Inferior parietal cortex (tissue), 1 donor: ENCODE measurements around the gene A2M.

Experiments
- DNase-seq: peaks from one replicate; pipeline ENCODE4 v3.0.0-alpha.2; 2016; ENCODE audit errors: extremely low spot score

A2M gene

GRCh38 chr12:9099552-9100190 lies 16.0 kb downstream of the A2M start:
- DNase-seq, result no peak

DNA sequence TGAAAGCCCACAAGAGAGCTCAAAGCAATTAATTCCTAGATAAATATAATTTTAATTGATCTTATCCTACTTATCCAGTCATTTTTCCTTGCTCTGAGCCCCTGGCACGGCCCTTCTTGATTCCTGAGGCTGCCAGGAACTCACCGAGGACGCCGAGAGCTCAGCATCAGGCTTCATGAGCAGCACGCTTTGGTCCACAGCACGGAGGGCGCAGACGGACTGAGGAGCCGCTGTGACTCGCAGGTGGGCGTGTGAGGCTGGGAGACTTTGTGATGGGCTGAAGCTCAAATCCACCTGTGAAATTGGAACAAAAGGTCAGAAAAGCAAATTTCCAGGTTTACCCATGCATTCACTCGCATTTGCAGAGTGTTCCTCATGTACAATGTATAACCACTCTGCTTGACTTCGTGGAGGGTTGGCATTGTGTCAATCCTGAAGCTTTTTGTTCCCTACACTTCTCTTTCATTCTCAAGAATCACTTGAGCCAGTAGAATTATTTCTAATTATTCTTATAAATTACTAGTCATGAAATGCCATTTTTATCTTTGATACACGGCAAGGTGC lies 17.2 kb downstream of the A2M start:
- DNase-seq, result no peak

GRCh38 chr12:9098115-9098452 lies 17.6 kb downstream of the A2M start:
- no peak for DNase-seq

- DNase-seq, result no peak
These were observed 19.0 kb downstream of the A2M start for GRCh38 chr12:9096563-9097176.

GRCh38 chr12:9095322-9095721 lies 20.4 kb downstream of the A2M start:
- no peak for DNase-seq

- DNase-seq, result no peak
These were observed 21.1 kb downstream of the A2M start for GRCh38 chr12:9094512-9095206.

DNA sequence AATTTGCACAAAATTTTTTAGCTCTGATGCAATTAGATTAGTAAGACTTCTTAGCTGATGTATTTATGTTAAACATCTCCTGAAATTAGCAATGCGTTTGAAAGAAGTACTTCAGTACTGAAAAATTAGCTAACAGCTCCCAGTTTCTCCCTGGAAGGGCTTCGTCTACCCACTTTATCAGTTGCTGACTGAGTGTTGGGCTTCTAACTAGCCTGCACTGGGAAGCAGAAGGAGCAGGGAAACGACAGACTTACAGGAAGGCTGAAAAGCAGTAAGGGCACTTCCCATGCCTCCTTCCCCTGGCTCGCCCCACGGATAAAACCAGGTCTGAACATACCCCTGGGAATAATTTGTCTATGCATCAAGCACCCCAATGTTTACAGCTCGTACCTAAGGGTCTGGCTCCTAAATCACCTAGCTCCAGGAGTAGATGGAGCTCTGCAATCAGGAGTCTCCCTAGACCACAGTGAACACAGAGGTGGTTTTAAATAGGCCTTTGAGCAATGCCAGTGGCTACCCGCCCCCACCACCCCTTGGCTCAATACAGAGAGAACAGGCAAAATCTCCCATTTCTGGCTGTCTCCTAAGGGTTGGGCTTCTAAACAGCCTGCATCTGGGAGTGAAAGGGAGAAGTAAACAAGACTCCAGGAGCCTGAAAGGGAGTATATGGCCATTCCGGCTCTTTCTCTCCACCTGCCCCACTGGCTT lies 23.7 kb downstream of the A2M start:
- no peak for DNase-seq

GRCh38 chr12:9090220-9090619 lies 25.5 kb downstream of the A2M start:
- DNase-seq, result no peak

DNA sequence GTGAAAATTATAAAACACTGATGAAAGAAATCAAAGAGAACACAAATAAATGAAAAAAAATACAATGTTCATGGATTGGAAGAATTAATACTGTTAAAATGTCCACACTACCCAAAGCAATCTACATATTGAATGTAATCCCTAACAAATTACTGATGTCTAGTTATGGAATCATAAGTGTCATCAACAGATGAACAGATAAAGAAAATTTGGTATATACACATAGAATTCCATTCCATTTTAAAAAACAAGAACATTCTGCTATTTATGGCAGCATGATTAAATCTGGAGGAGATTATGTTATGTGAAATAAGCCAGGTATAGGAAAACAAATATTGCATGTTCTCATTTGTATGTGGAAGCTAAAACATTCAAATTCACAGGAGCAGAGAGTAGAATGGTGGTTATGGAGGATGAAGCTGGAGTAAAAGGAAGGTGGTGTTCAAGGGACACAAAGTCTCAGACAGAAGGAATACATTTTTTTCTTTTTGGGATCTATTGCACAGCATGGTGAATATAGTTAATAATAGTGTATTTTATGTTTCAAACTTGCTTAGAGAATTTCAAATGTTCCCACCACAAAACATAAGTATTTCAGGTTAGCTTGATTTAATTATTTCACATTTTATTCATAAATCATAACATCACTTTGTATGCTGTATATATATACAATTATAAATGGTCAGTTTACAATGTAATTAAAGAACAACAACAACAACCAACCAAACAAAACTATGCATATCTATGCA lies 28.5 kb downstream of the A2M start:
- DNase-seq, result no peak

GRCh38 chr12:9086087-9086486 lies 29.6 kb downstream of the A2M start:
- no peak for DNase-seq

DNA sequence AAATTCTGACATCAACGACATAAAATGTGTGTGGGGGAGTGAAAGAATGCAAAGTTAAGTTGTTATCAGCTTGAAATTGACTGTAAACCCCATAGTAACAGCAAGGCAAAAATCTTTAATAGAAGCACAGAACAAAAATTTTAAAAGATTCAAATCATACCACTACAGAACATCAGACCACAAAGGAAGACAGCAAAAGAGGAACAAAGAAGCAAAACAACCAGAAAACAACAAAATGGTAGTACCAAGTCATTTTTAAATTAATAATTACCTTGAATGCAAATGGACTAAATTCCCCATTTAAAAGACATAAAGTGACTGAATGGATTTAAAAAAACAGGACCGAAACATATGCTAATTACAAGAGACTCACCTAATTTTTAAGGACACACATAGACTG lies 31.3 kb downstream of the A2M start:
- DNase-seq, result no peak

- DNase-seq, result no peak
These were observed 31.9 kb downstream of the A2M start for GRCh38 chr12:9083793-9084192.

DNA sequence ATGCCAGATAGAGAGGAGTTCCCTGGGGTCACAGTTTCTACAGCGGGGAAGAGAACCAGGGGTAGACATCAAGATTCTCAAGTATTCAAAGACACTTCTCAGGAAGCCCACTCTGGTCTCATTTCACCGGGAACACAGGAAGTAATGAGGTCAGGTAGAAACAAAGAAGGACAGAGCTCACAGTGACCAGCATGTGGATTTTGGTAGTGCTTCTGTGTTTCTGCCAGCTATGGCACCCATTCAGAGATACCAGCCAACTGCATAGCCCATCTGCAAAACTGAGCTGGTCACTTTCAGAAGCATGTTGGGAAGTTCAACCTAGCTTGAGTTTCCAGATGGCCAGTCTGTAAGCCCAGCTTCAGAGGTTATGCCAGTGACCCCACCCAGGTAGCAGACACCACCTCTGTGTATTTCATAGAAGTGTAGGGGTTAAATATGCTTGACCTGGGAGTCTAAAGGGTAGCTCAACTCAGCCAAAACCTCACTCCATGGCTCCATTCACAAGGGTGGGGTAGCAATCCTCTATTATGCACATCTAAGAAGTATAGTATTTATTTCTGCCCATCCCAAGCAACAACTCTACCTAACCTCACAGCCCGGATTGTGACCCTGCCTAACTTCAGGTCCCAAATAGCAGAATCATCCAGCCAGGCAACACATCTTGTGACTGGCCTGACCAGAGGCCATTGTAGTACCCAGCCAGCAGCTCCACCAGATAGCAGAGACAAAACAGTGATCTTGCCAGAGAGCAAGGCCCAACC lies 33.9 kb downstream of the A2M start:
- no peak for DNase-seq

DNA sequence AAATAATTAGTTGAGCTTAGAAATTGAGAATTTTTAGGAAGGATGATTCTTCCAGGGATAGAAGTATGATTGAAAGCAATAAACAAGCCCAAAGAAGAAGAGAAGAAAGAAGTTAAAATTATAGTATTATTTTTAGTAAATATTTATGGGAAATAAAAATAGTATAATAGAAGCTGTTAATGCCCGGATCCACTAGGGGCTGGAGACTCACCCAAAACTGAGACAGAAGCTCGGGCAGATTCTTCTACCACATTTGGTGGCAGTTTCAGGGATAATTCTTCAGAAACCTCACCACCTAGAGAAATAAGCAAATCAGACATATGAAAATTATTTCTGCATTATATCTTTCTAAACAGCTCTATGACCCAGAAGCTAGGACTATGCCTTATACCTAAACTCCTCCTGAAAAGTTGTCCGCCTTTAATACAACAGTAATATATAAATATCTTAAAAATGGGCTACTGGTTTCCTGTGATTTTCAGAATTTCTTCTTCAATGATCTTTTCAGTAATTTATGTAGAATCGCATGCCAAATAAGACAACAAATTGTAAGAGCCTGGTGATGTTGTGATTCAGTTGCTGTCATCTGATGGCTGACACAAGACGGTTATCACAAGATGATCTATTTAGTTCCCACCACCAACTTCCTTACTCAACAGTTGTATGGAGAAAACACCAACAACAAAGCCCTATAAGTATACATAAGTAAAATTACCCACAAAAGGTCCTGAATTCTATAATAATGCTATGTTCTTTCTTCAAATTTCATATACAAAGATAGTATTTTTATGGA lies 35.6 kb downstream of the A2M start:
- DNase-seq, result no peak

DNA sequence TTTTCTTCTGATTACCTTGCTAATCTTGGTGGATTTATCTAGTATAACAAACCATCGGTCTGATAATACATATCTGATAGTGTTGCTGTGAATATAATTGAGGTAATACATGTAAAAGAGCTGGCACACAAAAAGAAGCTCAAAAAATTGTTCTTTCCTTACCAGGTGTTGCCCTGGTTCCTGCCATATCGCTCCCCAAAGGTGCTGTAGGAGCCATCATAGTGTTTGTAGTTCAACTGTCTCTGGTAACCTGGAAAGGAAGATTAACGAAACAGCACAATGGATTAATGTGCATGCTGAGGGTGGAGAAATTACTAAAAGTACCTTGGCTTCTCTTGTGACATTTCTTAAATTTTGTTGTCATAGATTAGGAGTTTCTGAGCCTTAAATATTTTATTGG lies 36.6 kb downstream of the A2M start:
- no peak for DNase-seq

GRCh38 chr12:9077152-9078031 lies 38.3 kb downstream of the A2M start:
- no peak for DNase-seq

GRCh38 chr12:9076733-9077132 lies 39.0 kb downstream of the A2M start:
- no peak for DNase-seq

GRCh38 chr12:9075138-9075535 lies 40.6 kb downstream of the A2M start:
- DNase-seq, result no peak

DNA sequence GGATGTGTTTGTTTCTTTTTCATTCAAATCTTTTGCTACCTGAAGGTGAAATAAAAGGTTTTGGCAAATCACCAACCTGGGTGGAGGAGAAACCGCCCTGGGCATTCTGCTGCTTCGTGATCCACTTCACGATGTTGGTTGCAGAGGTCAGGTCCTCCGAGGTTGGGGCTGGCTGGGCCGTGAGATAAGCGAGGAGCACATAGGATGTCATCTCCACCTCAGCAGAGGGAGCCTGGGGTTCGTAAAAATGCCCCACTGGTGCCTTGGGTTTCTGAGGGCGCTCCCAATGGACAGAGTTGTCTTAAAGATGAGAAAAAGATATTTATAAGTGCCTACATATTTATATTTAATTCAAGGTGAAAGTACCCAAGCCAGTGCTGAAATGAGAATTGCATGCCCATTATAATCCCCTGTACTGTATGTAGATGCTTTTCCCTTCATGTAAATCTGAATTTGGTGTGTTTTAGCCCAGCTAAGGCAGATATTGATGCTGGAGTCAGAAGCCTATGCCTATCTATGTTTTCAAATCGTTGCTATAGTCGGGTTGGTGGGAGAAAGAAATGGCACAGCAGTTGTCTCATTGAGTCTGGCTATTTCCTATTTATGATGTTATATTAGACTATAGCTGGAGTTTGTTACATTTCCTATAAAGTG lies 41.1 kb downstream of the A2M start:
- no peak for DNase-seq
